T-cell (primary cell): ENCODE data around the gene XCL2. TPM values are rescaled to one million over a fixed set of nuclear protein-coding genes. Genes with fewer than 3 reads are reported as not detected.
A peak's percentile ranks its signal among the peaks of the same experiment; 100 is the strongest.
"Not testable (repeated sequence)": the region's sequence is repeated elsewhere in the genome, so short reads cannot be mapped to it uniquely, and the experiment has no call there.

ENCODE experiments used
- ATAC-seq, 4 experiments: fragments of 200-7000 bp in 3 of 4; fragments of 150-1000 bp in 1 of 4; cut with Tn5 transposase; replicated peaks in 1 of 4; 1 replicate in 3 of 4; 2 replicates in 1 of 4; pipeline ENCODE4 v1.10.0; 2021; ENCODE audit warnings: moderate library complexity in 3 of 4, mild to moderate bottlenecking in 2 of 4, moderate number of reproducible peaks in 1 of 4
- CTCF ChIA-PET, 2 donors: fragments of 300-600 bp; sonication (Branson Sonifier 250); formaldehyde crosslinking; loops; one replicate each; lab custom pipeline; 2022; ENCODE audit warnings: antibody characterized with exemption in 2 of 2; lab: Charles Lee
- POLR2A ChIA-PET, 2 donors: fragments of 300-600 bp; sonication (Branson Sonifier 250); formaldehyde crosslinking; loops; one replicate each; lab custom pipeline; 2022; ENCODE audit warnings: antibody characterized with exemption in 2 of 2; lab: Charles Lee
- DNase-seq, 35 experiments: peaks; one replicate each; pipeline versions ENCODE4 v3.0.0 to v3.0.0-alpha.2; 2013 to 2023
- H3K27ac ChIP-seq: one replicate; pipeline ENCODE4 v1.5.1; 2013; ENCODE audit warnings: low read length
- H3K27me3 ChIP-seq, 2 experiments: replicated peaks in 1 of 2; 1 replicate in 1 of 2; 2 replicates in 1 of 2; pipeline versions ENCODE4 v1.6.1 to v1.7.0; 2013; ENCODE audit warnings: low read length in 1 of 2, mixed read lengths in 1 of 2; ENCODE audit not compliant: control insufficient read depth in 2 of 2, insufficient read depth in 2 of 2; ENCODE audit errors: extremely low read depth in 1 of 2
- H3K36me3 ChIP-seq, 2 donors: 1 replicate in 1 of 2; 2 replicates in 1 of 2; pipeline versions ENCODE4 v1.6.1 to v1.7.0; 2013; ENCODE audit warnings: low read length in 1 of 2; ENCODE audit not compliant: control insufficient read depth in 2 of 2, insufficient read depth in 1 of 2; ENCODE audit errors: extremely low read depth in 1 of 2
- H3K4me1 ChIP-seq, 2 experiments: 1 replicate in 1 of 2; 2 replicates in 1 of 2; pipeline versions ENCODE4 v1.6.1 to v1.7.0; 2013; ENCODE audit warnings: low read length in 2 of 2, mixed read lengths in 1 of 2; ENCODE audit not compliant: insufficient read depth in 2 of 2, control insufficient read depth in 1 of 2; ENCODE audit errors: extremely low read depth in 1 of 2
- H3K4me3 ChIP-seq, 2 donors: 1 replicate in 1 of 2; 2 replicates in 1 of 2; pipeline versions ENCODE4 v1.5.1 to v1.7.0; 2013; ENCODE audit warnings: mild to moderate bottlenecking in 2 of 2, low read length in 1 of 2, moderate library complexity in 1 of 2; ENCODE audit not compliant: control insufficient read depth in 1 of 2; ENCODE audit errors: extremely low read depth in 1 of 2
- H3K9me3 ChIP-seq: 2 replicates; pipeline ENCODE4 v1.7.0; 2013
- H3K27ac Mint-ChIP-seq, 2 donors: one replicate each; pipeline ENCODE4 v1.8.0; 2020 to 2021; ENCODE audit warnings: mild to moderate bottlenecking in 2 of 2, mixed read lengths in 2 of 2
- H3K27me3 Mint-ChIP-seq, 2 donors: one replicate each; pipeline ENCODE4 v1.8.0; 2021 to 2022; ENCODE audit warnings: mixed read lengths in 2 of 2
- H3K36me3 Mint-ChIP-seq: one replicate; pipeline ENCODE4 v1.8.0; 2021; ENCODE audit warnings: mixed read lengths
- H3K4me1 Mint-ChIP-seq, 3 donors: one replicate each; pipeline ENCODE4 v1.8.0; 2020 to 2022; ENCODE audit warnings: mixed read lengths in 3 of 3, mild to moderate bottlenecking in 1 of 3
- H3K4me3 Mint-ChIP-seq, 3 donors: one replicate each; pipeline ENCODE4 v1.8.0; 2020 to 2022; ENCODE audit warnings: mild to moderate bottlenecking in 3 of 3, mixed read lengths in 3 of 3, moderate library complexity in 3 of 3
- H3K9me3 Mint-ChIP-seq, 3 donors: one replicate each; pipeline ENCODE4 v1.8.0; 2020 to 2022; ENCODE audit warnings: mixed read lengths in 3 of 3
- WGBS: methylation state at CpG from one replicate; pipeline ENCODE4 v1.1.5; 2013; ENCODE audit warnings: missing lambda C conversion rate; ENCODE audit not compliant: insufficient coverage; 5-methylcytosine and 5-hydroxymethylcytosine counted together
- total RNA-seq, 35 experiments: library from RNA in 6 of 35; stranded (reverse) in 6 of 35; fragments of 120-200 nt in 1 of 35; gene quantifications; one replicate each; pipeline versions ENCODE4 v1.2.1 to v1.2.4 and lab custom pipeline; 2013 to 2026

Gene XCL2
- total RNA-seq (10 to 100 TPM in 1 of 5 donors, 1 to 10 TPM in 4; 1.7 to 10.8 (median 4.7) TPM), total RNA-seq (lab: John Stamatoyannopoulos, UW) (0.35 to 102 (median 2.8) reads per million in 29 experiments)
- total RNA-seq (2013) = 31.0 TPM

- DNase-seq, H3K4me1 ChIP-seq, H3K36me3 ChIP-seq, POLR2A ChIA-PET, H3K27me3 Mint-ChIP-seq, H3K36me3 Mint-ChIP-seq, H3K9me3 Mint-ChIP-seq, H3K27ac ChIP-seq, H3K9me3 ChIP-seq, H3K27me3 ChIP-seq, CTCF ChIA-PET: not testable (repeated sequence)
- WGBS = 63% methylated on average over 2 of the region's 8 CpGs
- peak within 1 kb of the TSS in 1 of 2 donors; percentile 34 for H3K4me3 ChIP-seq
- peak in 3 of 4 experiments; percentile 32 to 66 (median 33) for ATAC-seq
- Mint-ChIP-seq H3K4me1 (peaks cover 9 to 30% (median 11%) of the 10 kb centered on the region in 3 donors), H3K27ac (peak within 1 kb of the TSS; percentile 69 to 84), H3K4me3 (peak within 1 kb of the TSS; percentile 50 to 68 (median 56))
Observed at GRCh38 chr1:168543840-168544498, at the start of gene XCL2. XCL2 (minus strand) TSS chr1:168543997; CDS start chr1:168543964, 33 bp downstream.

GRCh38 chr1:168591641-168592250 is 47.9 kb upstream of the XCL2 start:
- H3K27me3 ChIP-seq = no peaks in the 10 kb centered on the region
- no peak for DNase-seq
- H3K36me3 Mint-ChIP-seq = no peaks in the 10 kb centered on the region
- WGBS = no CpG with 5 or more reads among the region's 2 CpGs
- CTCF ChIA-PET = no interaction called here
- H3K27ac Mint-ChIP-seq = no peak overlapping the region
- H3K27me3 Mint-ChIP-seq = peaks cover 0 to under 1% of the 10 kb centered on the region in 2 donors
- H3K4me3 Mint-ChIP-seq = no peak overlapping the region
- POLR2A ChIA-PET = interaction anchor here in 1 of 2 donors (0.6 kb wide), 1 partner anchor 121 kb away, joined by 3 read pairs; no protein-coding TSS in a partner anchor
- ATAC-seq = no peak
- H3K27ac ChIP-seq = no peak overlapping the region
- H3K4me3 ChIP-seq = no peak overlapping the region
- H3K36me3 ChIP-seq = no peaks in the 10 kb centered on the region
- H3K9me3 ChIP-seq = no peaks in the 10 kb centered on the region
- no peaks in the 10 kb centered on the region for H3K4me1 ChIP-seq
- no peaks in the 10 kb centered on the region for H3K4me1 Mint-ChIP-seq
- H3K9me3 Mint-ChIP-seq = peaks cover 0 to 3% (median 0%) of the 10 kb centered on the region in 3 donors

- DNase-seq = no peak
- Histone ChIP-seq H3K4me1 (no peaks in the 10 kb centered on the region), H3K36me3 (no peaks in the 10 kb centered on the region), H3K27ac (no peak overlapping the region), H3K4me3 (no peak overlapping the region), H3K27me3 (no peaks in the 10 kb centered on the region), H3K9me3 (no peaks in the 10 kb centered on the region)
- Mint-ChIP-seq H3K27me3 (no peaks in the 10 kb centered on the region), H3K27ac (no peak overlapping the region), H3K4me3 (no peak overlapping the region), H3K36me3 (no peaks in the 10 kb centered on the region), H3K9me3 (peaks cover 0 to 3% (median 0%) of the 10 kb centered on the region in 3 donors), H3K4me1 (no peaks in the 10 kb centered on the region)
- ChIA-PET CTCF (no interaction called here), POLR2A (no interaction called here)
- WGBS = 87% methylated on average over 3 of the region's 5 CpGs
- no peak for ATAC-seq
Observed at GRCh38 chr1:168591066-168591465, 47.3 kb upstream of the XCL2 start.

GRCh38 chr1:168589167-168589566 is 45.4 kb upstream of the XCL2 start:
- CTCF ChIA-PET = interaction anchor here in 1 of 2 donors (1.2 kb wide), 1 partner anchor 14 kb away, joined by 4 read pairs; no protein-coding TSS in a partner anchor
- WGBS = no CpG with 5 or more reads among the region's 2 CpGs
- POLR2A ChIA-PET = no interaction called here
- Histone ChIP-seq H3K27ac (no peak overlapping the region), H3K36me3 (no peaks in the 10 kb centered on the region), H3K27me3 (no peaks in the 10 kb centered on the region), H3K4me3 (no peak overlapping the region), H3K4me1 (no peaks in the 10 kb centered on the region), H3K9me3 (no peaks in the 10 kb centered on the region)
- H3K27ac Mint-ChIP-seq = no peak overlapping the region
- peaks cover 0 to 3% (median 0%) of the 10 kb centered on the region in 3 donors for H3K9me3 Mint-ChIP-seq
- ATAC-seq (no peak), DNase-seq (no peak)
- H3K4me3 Mint-ChIP-seq = no peak overlapping the region
- no peaks in the 10 kb centered on the region for H3K27me3 Mint-ChIP-seq
- H3K36me3 Mint-ChIP-seq = no peaks in the 10 kb centered on the region
- no peaks in the 10 kb centered on the region for H3K4me1 Mint-ChIP-seq

- no CpG with 5 or more reads among the region's 1 CpG for WGBS
Observed at GRCh38 chr1:168585937-168586336, 42.1 kb upstream of the XCL2 start.

GRCh38 chr1:168585191-168585590 is 41.4 kb upstream of the XCL2 start:
- Mint-ChIP-seq H3K4me3 (no peak overlapping the region), H3K9me3 (peaks cover 0 to 3% (median 0%) of the 10 kb centered on the region in 3 donors), H3K27me3 (no peaks in the 10 kb centered on the region), H3K4me1 (no peaks in the 10 kb centered on the region), H3K36me3 (no peaks in the 10 kb centered on the region), H3K27ac (no peak overlapping the region)
- DNase-seq (no peak), ATAC-seq (no peak)
- ChIA-PET CTCF (no interaction called here), POLR2A (no interaction called here)
- Histone ChIP-seq H3K9me3 (no peaks in the 10 kb centered on the region), H3K27ac (no peak overlapping the region), H3K4me3 (no peak overlapping the region), H3K27me3 (no peaks in the 10 kb centered on the region), H3K36me3 (no peaks in the 10 kb centered on the region), H3K4me1 (no peaks in the 10 kb centered on the region)
- WGBS = 100% methylated on average over 1 of the region's 3 CpGs

More at GRCh38 chr1:168585937-168586336, 42.1 kb upstream of the XCL2 start:
- Histone ChIP-seq H3K36me3 (no peaks in the 10 kb centered on the region), H3K4me1 (no peaks in the 10 kb centered on the region), H3K27me3 (no peaks in the 10 kb centered on the region), H3K4me3 (no peak overlapping the region), H3K9me3 (no peaks in the 10 kb centered on the region), H3K27ac (no peak overlapping the region)
- DNase-seq (no peak), ATAC-seq (no peak)
- CTCF ChIA-PET = no interaction called here
- no peak overlapping the region for H3K27ac Mint-ChIP-seq
- no peak overlapping the region for H3K4me3 Mint-ChIP-seq
- POLR2A ChIA-PET = no interaction called here
- no peaks in the 10 kb centered on the region for H3K36me3 Mint-ChIP-seq
- peaks cover 0 to 3% (median 0%) of the 10 kb centered on the region in 3 donors for H3K9me3 Mint-ChIP-seq
- no peaks in the 10 kb centered on the region for H3K4me1 Mint-ChIP-seq
- no peaks in the 10 kb centered on the region for H3K27me3 Mint-ChIP-seq
